HL-60/S4 treated with phorbol 12-myristate 13-acetate at 8.2 ng/mL for 4 days and 3 days (cell line): ENCODE measurements around the gene TGFA.

Experiments
- in situ Hi-C: fragments of 300-500 bp; cut with MboI; formaldehyde crosslinking; loops from 2 replicates; pipeline ENCODE4 v1.15.0; 2022; ENCODE audit warnings: low sequenced_read_pairs

Gene TGFA

DNA sequence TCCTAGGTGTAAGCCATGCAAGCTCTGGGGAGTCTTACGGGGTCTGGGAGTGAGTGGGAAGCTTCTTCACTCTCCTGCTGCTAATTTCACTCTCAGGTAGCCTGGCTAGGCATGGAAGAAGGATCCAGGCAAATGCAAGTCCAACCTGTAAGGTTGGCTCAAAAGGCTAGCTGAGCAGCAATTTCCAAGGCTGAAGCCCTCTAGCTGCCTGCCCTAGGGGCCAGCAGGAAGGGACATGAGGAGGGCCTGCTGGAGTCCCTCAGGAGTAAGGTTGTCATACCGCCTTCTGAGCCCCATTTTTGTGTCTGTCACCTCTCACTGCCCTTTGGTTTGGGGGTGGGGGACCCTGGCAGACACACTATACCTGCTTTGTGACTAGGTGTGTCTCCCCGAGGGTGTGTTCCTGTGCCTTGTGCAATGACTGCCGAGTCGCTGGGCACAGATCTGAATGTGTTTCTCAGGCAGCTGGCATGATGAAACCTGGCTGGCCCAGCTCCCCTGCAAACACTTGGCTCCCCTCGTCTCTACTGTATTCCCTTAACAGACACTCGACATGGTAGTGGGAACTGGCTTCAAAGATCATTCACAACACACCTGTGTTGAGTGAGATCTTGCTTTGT lies 127.8 kb downstream of the TGFA start:
- in situ Hi-C loops, result no loop called here

DNA sequence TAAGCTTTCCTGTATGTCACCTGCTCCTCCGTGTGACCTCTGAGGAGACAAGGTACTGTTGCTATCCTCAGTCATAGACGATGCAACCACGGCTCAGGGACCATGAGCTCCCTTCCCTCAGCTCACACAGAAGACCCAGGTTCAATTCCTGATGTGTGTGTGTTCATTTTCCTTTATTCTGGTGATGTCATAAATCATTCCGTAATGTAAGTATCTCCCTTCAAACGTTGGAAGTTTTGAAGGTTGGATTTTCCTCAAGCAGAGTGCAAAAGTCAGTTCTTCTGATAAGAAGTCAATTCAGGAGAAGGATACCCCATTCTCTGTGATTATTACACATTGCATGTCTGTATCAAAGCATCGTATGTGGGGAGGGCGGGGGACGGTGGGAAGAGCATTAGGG lies 132.9 kb downstream of the TGFA start:
- in situ Hi-C loops, result no loop called here

DNA sequence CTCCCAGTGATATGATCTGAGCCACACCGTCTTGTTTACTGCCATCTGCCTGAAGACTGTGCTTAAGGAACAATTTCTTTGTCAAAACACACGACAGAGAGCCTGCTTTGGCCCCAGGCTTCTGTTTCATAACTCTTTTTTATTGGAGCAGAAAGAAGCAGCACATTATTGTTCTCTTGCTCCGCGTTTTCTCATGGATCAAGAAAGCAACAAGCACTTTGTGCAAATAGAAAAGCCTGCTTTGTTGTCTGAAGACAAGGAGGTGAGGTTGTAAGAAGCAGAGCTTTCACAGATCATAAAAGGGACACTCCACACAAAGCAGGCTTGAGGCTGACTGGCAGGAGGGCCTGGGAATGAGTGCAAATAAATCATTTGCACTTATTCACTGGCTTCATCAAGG lies 133.5 kb downstream of the TGFA start:
- in situ Hi-C loops, result no loop called here

DNA sequence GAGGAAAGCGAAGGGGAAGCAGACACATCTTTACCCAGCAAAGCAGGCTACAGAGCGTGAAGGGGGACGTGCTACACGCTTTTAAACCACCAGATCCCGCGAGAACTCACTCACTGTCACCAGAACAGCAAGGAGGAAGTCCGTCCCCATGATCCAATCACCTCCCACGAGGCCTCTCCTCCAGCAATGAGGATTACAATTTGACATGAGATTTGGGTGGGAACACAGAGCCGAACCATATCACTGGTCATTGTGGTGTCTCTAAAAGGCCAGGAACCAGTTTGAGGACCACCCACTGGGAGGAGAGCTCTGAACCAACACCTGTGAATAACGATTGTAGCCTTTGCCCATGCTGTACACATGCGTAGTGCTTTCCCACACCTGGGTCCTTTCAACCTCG lies 135.1 kb downstream of the TGFA start:
- in situ Hi-C loops, result no loop called here

DNA sequence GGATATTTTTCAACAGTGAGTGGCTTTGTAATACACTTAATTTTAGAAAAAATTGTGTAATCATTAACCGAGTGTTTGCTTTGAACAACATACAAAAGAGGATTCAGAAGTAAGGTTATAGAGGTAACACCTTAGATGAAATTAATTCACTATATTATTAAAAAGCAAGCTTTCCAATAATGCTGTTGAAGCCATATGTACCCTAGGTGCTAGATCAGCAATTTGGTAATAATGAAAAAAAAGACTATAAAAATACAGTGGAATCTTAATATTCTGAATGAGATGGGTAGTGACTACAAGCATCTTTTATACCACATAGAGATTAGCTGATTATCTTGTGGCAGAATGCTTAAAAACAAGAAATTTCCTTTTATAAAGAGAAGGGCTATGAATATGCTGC lies 136.6 kb downstream of the TGFA start:
- in situ Hi-C loops, result no loop called here

DNA sequence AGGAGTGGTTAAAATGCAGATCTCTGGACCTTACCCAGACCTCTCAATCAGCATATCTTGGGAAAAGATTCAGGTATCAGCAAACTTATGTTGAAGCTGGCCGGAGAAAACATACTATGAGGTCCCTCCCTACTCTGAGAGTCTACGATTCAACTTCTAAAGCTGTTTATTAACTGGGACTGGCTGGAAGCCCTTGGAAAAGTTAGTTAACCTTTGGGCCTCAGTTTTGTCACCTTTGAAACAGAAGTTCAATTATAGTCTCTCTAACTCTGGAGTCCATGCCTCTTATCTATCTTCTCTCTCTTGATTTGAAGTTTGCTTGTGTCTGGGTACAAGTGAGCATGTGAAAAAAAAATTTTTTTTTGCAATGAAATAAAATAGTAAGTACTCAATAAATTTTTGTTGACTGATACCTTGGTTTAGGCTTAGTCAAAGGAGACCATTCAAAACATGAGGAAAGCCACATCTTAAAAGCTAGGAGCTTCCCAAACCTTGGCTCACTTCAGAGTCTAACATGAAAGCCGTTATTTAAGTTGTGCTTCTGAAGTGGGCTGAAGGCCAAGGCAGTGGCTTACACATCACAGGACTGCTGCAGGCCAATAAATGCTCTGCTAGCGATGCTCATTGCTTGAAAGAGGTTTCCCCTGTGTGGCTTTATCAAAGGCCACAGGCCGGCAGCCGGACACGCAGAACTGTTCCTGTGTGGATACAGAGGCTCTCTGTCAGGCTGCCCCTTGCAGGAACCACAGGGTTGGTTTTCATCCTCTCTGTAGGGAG lies 141.1 kb downstream of the TGFA start:
- in situ Hi-C loops, result no loop called here

DNA sequence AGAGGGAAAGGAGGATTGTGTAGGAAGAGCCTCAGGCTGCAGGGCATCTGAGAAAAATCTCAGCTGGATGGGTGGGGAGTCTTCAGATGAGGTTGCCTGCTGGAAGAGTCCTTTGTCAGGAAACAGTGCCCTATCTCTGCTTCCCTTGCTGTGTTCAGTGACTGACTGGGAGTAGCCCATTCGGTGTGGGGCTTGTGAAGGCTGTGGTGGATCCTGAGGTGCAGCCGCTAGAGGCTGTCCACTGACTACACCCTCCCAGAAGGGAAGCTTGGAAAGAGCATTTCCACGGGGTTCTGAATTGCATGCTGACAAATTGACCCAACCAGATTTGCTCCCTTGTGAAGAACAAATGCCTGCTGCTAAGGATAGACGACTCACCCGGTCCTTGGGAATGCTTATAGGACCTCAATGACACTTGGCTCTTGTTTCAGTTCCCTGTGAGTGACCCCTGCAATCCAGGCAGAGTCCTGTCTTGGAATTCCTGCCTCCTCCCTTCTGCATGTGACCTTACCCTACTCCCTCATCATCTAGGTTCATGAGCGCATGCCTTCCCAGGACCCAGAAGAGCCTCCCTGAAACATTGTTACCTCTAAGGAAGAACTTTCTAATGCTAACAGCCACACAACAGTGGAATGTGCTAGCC lies 142.0 kb downstream of the TGFA start:
- in situ Hi-C loops, result no loop called here

DNA sequence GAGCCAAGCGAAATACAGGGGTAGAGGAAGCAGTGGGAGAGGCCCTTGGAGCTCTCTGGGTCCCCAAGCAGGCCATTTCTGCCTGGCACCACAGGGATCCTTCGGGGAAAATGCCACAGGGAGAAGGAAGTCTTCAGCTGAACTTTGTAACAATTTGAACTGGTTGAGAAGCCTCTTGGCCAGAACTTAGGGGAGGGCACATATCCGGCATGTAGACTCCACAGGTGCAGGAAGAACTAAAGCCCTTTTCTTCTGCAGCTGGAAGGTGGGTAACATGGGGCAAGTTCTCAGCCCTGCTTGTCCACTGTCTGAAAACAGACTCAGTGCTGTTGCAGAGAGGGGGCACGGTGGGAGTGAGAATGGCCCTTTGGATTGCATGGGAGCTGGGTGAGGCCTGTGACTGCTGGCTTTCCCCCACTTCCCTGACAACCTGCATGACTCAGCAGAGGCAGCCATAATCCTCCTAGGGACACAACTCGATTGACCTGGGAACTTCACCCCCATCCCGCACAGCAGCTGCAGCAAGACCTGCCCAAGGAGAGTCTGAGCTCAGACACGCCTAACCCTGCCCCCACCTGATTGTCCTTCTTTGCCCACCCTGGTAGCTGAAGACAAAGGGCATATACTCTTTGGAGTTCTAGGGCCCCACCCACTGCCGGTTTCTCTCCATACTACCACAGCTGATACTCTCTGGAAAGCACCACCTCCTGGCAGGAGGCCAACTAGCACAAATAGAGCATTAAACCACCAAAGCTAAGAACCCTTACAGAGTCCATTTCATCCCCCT lies 150.2 kb downstream of the TGFA start:
- in situ Hi-C loops, result no loop called here

DNA sequence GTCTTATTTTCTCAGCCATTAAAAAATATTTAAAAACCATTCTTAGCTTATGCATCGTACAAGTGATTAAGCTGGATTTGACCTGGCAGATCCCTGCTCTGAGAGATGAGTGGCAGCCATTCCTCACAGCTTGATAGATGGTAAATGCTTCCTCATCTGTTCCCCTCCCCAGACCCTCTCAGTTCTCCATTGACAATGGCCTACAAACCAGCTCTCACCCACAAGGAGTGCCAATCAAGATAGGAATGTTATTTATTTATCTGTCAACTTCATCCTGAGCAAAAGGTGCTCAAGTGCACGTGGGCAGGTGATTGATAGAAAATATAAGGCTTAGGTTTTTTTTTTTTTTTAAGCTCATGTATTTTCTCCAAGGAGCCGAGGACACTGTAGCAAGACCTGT lies 153.1 kb downstream of the TGFA start:
- in situ Hi-C loops, result no loop called here

DNA sequence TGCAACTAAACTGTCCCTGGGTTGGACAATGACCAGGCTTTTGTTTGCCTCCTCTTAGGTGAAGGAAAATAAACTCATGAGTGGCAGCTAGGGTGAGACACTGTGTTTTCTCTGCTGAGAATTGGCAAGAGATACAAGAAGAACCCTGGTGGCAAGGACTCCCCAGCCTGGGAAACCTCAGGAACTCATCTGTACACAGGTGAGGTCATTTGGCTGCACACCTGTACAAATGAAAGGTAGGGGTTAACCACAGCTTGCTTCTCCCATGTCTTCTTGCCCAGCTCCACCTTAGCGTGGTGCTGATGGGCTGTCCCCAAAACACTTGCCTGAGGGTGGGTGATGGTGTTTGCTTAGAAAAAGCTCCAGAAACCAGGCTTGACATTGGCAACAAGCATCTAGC lies 154.6 kb downstream of the TGFA start:
- in situ Hi-C loops, result no loop called here
